ENCODE data around the gene RNF6.

RNF6 gene

DNA sequence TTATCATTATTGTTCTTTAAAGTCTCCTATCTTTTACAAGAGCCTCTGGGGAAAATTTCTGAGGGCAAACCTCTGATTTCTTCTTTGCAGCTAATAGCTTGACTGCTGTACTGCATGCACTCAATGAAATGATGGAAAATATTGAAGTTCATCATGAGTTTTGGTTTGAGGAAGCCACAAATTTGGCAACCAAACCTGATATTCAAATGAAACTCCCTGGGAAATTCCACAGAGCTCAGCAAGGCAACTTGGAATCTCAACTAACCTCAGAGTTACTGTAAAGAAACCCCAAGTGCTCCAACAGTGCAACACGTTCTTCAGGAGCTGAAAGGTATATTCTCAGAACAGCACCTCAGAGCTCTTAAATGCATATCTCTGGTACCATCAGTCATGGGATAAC lies 14.2 kb upstream of the RNF6 start:
- no peak for ATAC-seq
- TF ChIP-seq, protein P1, sequence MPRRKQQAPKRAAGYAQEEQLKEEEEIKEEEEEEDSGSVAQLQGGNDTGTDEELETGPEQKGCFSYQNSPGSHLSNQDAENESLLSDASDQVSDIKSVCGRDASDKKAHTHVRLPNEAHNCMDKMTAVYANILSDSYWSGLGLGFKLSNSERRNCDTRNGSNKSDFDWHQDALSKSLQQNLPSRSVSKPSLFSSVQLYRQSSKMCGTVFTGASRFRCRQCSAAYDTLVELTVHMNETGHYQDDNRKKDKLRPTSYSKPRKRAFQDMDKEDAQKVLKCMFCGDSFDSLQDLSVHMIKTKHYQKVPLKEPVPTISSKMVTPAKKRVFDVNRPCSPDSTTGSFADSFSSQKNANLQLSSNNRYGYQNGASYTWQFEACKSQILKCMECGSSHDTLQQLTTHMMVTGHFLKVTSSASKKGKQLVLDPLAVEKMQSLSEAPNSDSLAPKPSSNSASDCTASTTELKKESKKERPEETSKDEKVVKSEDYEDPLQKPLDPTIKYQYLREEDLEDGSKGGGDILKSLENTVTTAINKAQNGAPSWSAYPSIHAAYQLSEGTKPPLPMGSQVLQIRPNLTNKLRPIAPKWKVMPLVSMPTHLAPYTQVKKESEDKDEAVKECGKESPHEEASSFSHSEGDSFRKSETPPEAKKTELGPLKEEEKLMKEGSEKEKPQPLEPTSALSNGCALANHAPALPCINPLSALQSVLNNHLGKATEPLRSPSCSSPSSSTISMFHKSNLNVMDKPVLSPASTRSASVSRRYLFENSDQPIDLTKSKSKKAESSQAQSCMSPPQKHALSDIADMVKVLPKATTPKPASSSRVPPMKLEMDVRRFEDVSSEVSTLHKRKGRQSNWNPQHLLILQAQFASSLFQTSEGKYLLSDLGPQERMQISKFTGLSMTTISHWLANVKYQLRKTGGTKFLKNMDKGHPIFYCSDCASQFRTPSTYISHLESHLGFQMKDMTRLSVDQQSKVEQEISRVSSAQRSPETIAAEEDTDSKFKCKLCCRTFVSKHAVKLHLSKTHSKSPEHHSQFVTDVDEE (CRISPR knock-in tag; IDR thresholded peaks at IDR 0.05) = no peak
- no peak for TF ChIP-seq ZC3H10 (CRISPR knock-in tag; IDR thresholded peaks at IDR 0.05)
- no peak for TF ChIP-seq POU6F1 (CRISPR knock-in tag; IDR thresholded peaks at IDR 0.05; ENCODE audit: borderline replicate concordance, low read depth)
- no peak for TF ChIP-seq ARNTL (CRISPR knock-in tag; IDR thresholded peaks at IDR 0.05; ENCODE audit: borderline replicate concordance, low read depth)
- no peak for TF ChIP-seq ZFP30 (CRISPR knock-in tag; IDR thresholded peaks at IDR 0.05)
- no peak for TF ChIP-seq TOX (CRISPR knock-in tag; IDR thresholded peaks at IDR 0.05; ENCODE audit: borderline replicate concordance)
- TF ChIP-seq BACH2 (CRISPR knock-in tag; IDR thresholded peaks at IDR 0.05; ENCODE audit: borderline replicate concordance) = no peak
- no peak for TF ChIP-seq CSRNP3 (CRISPR knock-in tag; IDR thresholded peaks at IDR 0.05)

GRCh38 chr13:26230703-26231102 lies 8.6 kb upstream of the RNF6 start:
- ATAC-seq = no peak
- TF ChIP-seq POU6F1 (CRISPR knock-in tag; IDR thresholded peaks at IDR 0.05; ENCODE audit: borderline replicate concordance, low read depth) (no peak), GLIS3 (CRISPR knock-in tag; IDR thresholded peaks at IDR 0.05) (no peak), CREB5 (CRISPR knock-in tag; IDR thresholded peaks at IDR 0.05; ENCODE audit: low read depth) (no peak), SNAI2 (CRISPR knock-in tag; IDR thresholded peaks at IDR 0.05) (no peak), ZFP3 (CRISPR knock-in tag; IDR thresholded peaks at IDR 0.05) (no peak), BACH2 (CRISPR knock-in tag; IDR thresholded peaks at IDR 0.05; ENCODE audit: borderline replicate concordance) (no peak)

GRCh38 chr13:26229080-26229615 lies 7.0 kb upstream of the RNF6 start:
- ATAC-seq = no peak
- TF ChIP-seq CREB5 (CRISPR knock-in tag; IDR thresholded peaks at IDR 0.05; ENCODE audit: low read depth) (no peak), SNAI2 (CRISPR knock-in tag; IDR thresholded peaks at IDR 0.05) (no peak), ISL1 (CRISPR knock-in tag; IDR thresholded peaks at IDR 0.05) (no peak), GLIS3 (CRISPR knock-in tag; IDR thresholded peaks at IDR 0.05) (no peak), BACH2 (CRISPR knock-in tag; IDR thresholded peaks at IDR 0.05; ENCODE audit: borderline replicate concordance) (no peak), RARB (CRISPR knock-in tag; IDR thresholded peaks at IDR 0.05) (no peak), ZNF8 (CRISPR knock-in tag; IDR thresholded peaks at IDR 0.05) (no peak), PATZ1 (CRISPR knock-in tag; IDR thresholded peaks at IDR 0.05; ENCODE audit: borderline replicate concordance) (no peak), OSR1 (CRISPR knock-in tag; IDR thresholded peaks at IDR 0.05) (no peak), CSRNP3 (CRISPR knock-in tag; IDR thresholded peaks at IDR 0.05) (no peak), ESRRG (CRISPR knock-in tag; IDR thresholded peaks at IDR 0.05) (no peak), ZNF565 (CRISPR knock-in tag; conservative IDR thresholded peaks at IDR 0.05; ENCODE audit: low read depth) (no peak), ZC3H10 (CRISPR knock-in tag; IDR thresholded peaks at IDR 0.05) (no peak), ZNF70 (CRISPR knock-in tag; IDR thresholded peaks at IDR 0.05) (no peak)
- TF ChIP-seq, protein P1 (CRISPR knock-in tag; IDR thresholded peaks at IDR 0.05) = no peak

Measured in SK-N-SH treated with all-trans-retinoic acid at 6 μM for 48 hours (cell line).